Spleen (tissue), 11 donors: ENCODE results near the gene RASSF1. TPM values are rescaled to one million over a fixed set of nuclear protein-coding genes. Genes with fewer than 3 reads are reported as not detected.

Experiments
- DNase-seq: peaks from one replicate; pipeline ENCODE4 v3.0.0-alpha.2; 2020
- H3K27ac ChIP-seq, 8 donors: fragments of 200-600 bp; sonication (generic) in 7 of 8; 1 replicate in 4 of 8; 2 replicates in 4 of 8; pipeline versions ENCODE4 v1.5.0 to v1.8.0; 2016 to 2021; ENCODE audit warnings: inconsistent platforms in 4 of 8, mild to moderate bottlenecking in 4 of 8, moderate library complexity in 1 of 8
- H3K27me3 ChIP-seq, 7 donors: fragments of 200-600 bp; sonication (generic) in 6 of 7; replicated peaks in 1 of 7; 1 replicate in 4 of 7; 2 replicates in 3 of 7; pipeline versions ENCODE4 v1.5.0 to v1.8.0; 2016 to 2021; ENCODE audit warnings: inconsistent platforms in 3 of 7, mild to moderate bottlenecking in 1 of 7
- H3K36me3 ChIP-seq, 6 donors: fragments of 200-600 bp; sonication (generic) in 5 of 6; 1 replicate in 4 of 6; 2 replicates in 2 of 6; pipeline versions ENCODE4 v1.5.0 to v1.8.0; 2016 to 2021; ENCODE audit warnings: inconsistent platforms in 2 of 6
- H3K4me1 ChIP-seq, 6 donors: fragments of 200-600 bp; sonication (generic) in 5 of 6; 1 replicate in 3 of 6; 2 replicates in 3 of 6; pipeline versions ENCODE4 v1.5.0 to v1.8.0; 2016 to 2021; ENCODE audit warnings: inconsistent platforms in 3 of 6
- H3K4me3 ChIP-seq, 8 donors: fragments of 200-600 bp; sonication (generic) in 7 of 8; 1 replicate in 4 of 8; 2 replicates in 4 of 8; pipeline versions ENCODE4 v1.5.0 to v1.8.0; 2016 to 2021; ENCODE audit warnings: inconsistent platforms in 4 of 8, mild to moderate bottlenecking in 4 of 8, moderate library complexity in 2 of 8
- H3K9me3 ChIP-seq, 8 donors: fragments of 200-600 bp; sonication (generic) in 7 of 8; 1 replicate in 4 of 8; 2 replicates in 4 of 8; pipeline versions ENCODE4 v1.5.0 to v1.8.0; 2016 to 2021; ENCODE audit warnings: inconsistent platforms in 4 of 8
- POLR2A ChIP-seq, 3 donors: fragments of 450-650 bp; IDR thresholded peaks; one replicate each; pipeline ENCODE4 v1.5.1; 2017; ENCODE audit warnings: antibody characterized with exemption in 3 of 3, mild to moderate bottlenecking in 1 of 3
- POLR2AphosphoS5 ChIP-seq, 3 donors: sonication (generic); formaldehyde crosslinking; IDR thresholded peaks; one replicate each; pipeline ENCODE4 v1.5.1; 2017; ENCODE audit warnings: antibody characterized with exemption in 3 of 3
- WGBS, 5 donors: extraction: QIAGEN DNeasy Blood & Tissue Kit in 3 of 5; methylation state at CpG; one replicate each; pipeline versions ENCODE4 v1.1.5 to v1.1.7; 2013 to 2018; 5-methylcytosine and 5-hydroxymethylcytosine counted together
- intact Hi-C: fragments of 100-400 bp; cut with DNase I; formaldehyde crosslinking; loops from one replicate; pipeline ENCODE4 v1.15.0; 2023; ENCODE audit warnings: low total_unique reads
- polyA plus RNA-seq, 3 donors: library from polyadenylated mRNA; stranded (reverse); fragments of 200-250 nt; gene quantifications; one replicate each; pipeline ENCODE4 v1.2.1, GENCODE V29; 2013
- total RNA-seq, 7 donors: library from RNA; depleted of rRNA in 3 of 7; stranded (reverse); fragments of >200 nt in 3 of 7; fragmentation: NEBNext Ultra II Directional in 4 of 7; extraction: Animal tissue kit (Norgen Biotek cat#: 25700) in 4 of 7; gene quantifications; one replicate each; pipeline versions ENCODE4 v1.1.0 to v1.2.1, GENCODE V29; 2016 to 2021
- TF ChIP-seq, protein P1 (sequence below), 11 experiments: fragments of 200-600 bp in 7 of 11; fragments of 450-650 bp in 4 of 11; sonication (generic) in 4 of 11; IDR thresholded peaks in 8 of 11; conservative IDR thresholded peaks in 3 of 11; 1 replicate in 7 of 11; 2 replicates in 4 of 11; pipeline versions ENCODE4 v1.4.0 to v1.8.0; 2016 to 2021; ENCODE audit warnings: antibody characterized with exemption in 11 of 11, inconsistent platforms in 4 of 11, mild to moderate bottlenecking in 1 of 11
- donor health status: healthy with polysubstance abuse.
- donor health status: DM: no; HTN: no; CAD: no; lungs with moderate emphysema.
- donor health status: DM: no; HTN: no; CAD: no.
- donor health status: Bipolar disorder and iron deficiency.
- donor health status: healthy.
- donor health status: DM: no; HTN: no; CAD: no.
- donor health status: DM: yes; HTN: yes; CAD: no.

The RASSF1 gene
- total and polyA plus RNA-seq, 10 donors, result 48.3 to 113 (median 64.7) TPM

DNA sequence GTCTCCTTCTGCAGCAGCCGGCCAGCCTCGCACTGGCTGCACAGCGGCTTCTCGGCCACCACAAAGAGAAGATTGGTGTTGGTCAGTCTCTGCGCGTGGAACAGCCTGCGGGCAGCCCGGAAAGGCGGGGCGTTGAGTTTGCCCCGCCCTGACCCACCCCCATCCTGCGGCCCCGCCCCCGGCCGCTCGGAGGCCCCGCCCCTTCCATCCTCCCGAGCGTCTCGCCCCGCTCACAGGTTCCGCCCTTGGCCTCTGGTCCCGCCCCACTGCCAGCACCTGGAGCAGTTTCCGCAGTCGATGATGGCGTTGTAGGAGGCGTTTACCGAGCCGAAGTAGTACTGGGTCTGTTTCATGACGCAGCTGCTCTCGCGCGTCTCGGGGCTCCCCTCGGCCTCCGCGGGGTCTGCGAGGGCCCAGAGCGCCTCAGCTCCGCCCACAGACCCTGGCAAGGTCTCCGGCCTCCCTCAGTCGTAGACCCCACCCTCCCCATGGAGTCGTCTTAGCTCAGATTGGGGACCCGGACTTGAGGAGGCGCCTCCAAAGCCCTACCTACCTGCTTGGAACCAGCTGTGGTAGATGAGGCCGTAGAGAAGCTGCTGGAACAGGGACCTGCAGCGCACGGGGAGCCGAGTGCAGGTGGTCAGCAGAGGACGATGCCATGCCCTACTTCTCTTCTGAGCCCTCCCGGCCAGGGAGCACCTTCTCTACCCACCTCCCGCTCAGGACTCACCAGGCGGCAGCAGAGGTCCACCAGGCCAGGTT is 24.6 kb upstream of the RASSF1 start:
- peak; percentile 84 to 87 (median 84) for TF ChIP-seq POLR2AphosphoS5 (IDR thresholded peaks at IDR 0.05)
- TF ChIP-seq, protein P1, sequence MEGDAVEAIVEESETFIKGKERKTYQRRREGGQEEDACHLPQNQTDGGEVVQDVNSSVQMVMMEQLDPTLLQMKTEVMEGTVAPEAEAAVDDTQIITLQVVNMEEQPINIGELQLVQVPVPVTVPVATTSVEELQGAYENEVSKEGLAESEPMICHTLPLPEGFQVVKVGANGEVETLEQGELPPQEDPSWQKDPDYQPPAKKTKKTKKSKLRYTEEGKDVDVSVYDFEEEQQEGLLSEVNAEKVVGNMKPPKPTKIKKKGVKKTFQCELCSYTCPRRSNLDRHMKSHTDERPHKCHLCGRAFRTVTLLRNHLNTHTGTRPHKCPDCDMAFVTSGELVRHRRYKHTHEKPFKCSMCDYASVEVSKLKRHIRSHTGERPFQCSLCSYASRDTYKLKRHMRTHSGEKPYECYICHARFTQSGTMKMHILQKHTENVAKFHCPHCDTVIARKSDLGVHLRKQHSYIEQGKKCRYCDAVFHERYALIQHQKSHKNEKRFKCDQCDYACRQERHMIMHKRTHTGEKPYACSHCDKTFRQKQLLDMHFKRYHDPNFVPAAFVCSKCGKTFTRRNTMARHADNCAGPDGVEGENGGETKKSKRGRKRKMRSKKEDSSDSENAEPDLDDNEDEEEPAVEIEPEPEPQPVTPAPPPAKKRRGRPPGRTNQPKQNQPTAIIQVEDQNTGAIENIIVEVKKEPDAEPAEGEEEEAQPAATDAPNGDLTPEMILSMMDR (IDR thresholded peaks at IDR 0.05 in 8 of 11, conservative IDR thresholded peaks at IDR 0.05 in 3 of 11), result no peak
- peak in 1 of 3 donors; percentile 25 for TF ChIP-seq POLR2A (IDR thresholded peaks at IDR 0.05)
- 4 to 38% (median 8%) methylated on average over 12 to 53 of the region's 53 CpGs for whole genome bisulfite sequencing, 5 donors
- peak; percentile 98 for DNase-seq
- intact Hi-C loops, result no loop called here
- Histone ChIP-seq H3K36me3 (no peaks in the 10 kb centered on the region), H3K4me3 (peak overlapping the region; percentile 39 to 81 (median 58)), H3K9me3 (no peaks in the 10 kb centered on the region), H3K4me1 (peaks cover 0 to 39% (median 21%) of the 10 kb centered on the region in 6 donors), H3K27me3 (peaks cover 0 to 4% (median 0%) of the 10 kb centered on the region in 7 donors), H3K27ac (peak overlapping the region in 7 of 8 donors; percentile 37 to 87 (median 77))

DNA sequence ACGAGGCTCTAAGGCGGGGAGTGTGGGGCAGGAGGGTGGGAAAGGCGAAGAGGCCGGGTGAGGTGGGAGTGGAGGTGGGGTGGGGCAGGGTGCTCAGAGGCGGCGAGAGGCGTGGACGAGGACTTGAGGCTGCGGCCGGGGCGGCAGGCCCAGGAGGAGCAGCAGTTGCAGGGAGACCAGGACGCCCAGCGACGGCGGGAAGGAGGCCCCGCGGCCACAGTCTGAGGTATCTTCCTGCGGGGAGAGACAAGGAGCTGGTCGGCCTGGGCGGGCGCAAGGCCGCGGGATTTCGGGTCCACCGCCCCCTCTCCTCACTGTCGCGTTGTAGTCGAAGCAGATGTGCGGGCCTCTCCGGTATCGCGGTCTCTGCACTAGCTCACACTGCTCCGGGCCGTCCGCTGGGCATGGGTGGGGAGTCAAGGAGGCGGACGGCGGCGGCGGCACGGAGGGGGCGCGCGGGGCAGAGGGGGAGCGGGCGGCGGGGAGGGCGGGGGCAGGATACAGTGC is 24.0 kb upstream of the RASSF1 start:
- Histone ChIP-seq H3K9me3 (no peaks in the 10 kb centered on the region), H3K36me3 (no peaks in the 10 kb centered on the region), H3K27ac (peak overlapping the region in 6 of 8 donors; percentile 72 to 87 (median 79)), H3K27me3 (peaks cover 0 to under 1% (median 0%) of the 10 kb centered on the region in 7 donors), H3K4me3 (peak overlapping the region; percentile 39 to 81 (median 58)), H3K4me1 (peaks cover 0 to 44% (median 24%) of the 10 kb centered on the region in 6 donors)
- intact Hi-C loops, result no loop called here
- 13 to 43% (median 17%) methylated on average over 14 to 48 of the region's 48 CpGs for WGBS, 5 donors
- DNase-seq, result peak; percentile 90
- TF ChIP-seq, protein P1 (IDR thresholded peaks at IDR 0.05 in 8 of 11, conservative IDR thresholded peaks at IDR 0.05 in 3 of 11), result no peak
- TF ChIP-seq POLR2AphosphoS5 (IDR thresholded peaks at IDR 0.05), result no peak
- TF ChIP-seq POLR2A (IDR thresholded peaks at IDR 0.05), result no peak

DNA sequence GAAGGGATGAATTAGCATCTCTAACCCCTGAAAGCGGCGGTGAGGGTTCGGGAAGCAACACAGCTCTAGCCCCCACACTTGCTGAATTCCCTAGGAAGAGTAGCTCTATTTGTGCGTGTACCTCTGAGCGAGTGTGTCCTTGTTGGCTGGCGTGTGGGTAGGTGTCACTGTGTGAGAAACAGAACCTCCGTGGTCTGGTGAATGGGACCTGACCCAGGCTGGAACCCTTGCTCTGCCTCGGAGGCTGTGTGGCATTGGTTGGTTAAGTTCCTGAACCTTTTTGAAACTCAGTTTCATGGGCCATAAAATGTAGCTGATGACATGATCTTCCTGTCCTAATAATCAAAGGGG is 19.1 kb upstream of the RASSF1 start:
- H3K9me3 ChIP-seq, result no peaks in the 10 kb centered on the region
- H3K4me1 ChIP-seq, result peaks cover 29 to 60% (median 52%) of the 10 kb centered on the region in 6 donors
- intact Hi-C loops, result no loop called here
- peaks cover 0 to 39% (median 18%) of the 10 kb centered on the region in 6 donors for H3K36me3 ChIP-seq
- no peak for DNase-seq
- peak overlapping the region in 4 of 8 donors; percentile 90 to 93 (median 92) for H3K27ac ChIP-seq
- H3K27me3 ChIP-seq, result no peaks in the 10 kb centered on the region
- 20 to 37% (median 27%) methylated on average over 7 to 8 of the region's 8 CpGs for WGBS, 5 donors
- TF ChIP-seq, protein P1 (IDR thresholded peaks at IDR 0.05 in 8 of 11, conservative IDR thresholded peaks at IDR 0.05 in 3 of 11), result no peak
- TF ChIP-seq POLR2AphosphoS5 (IDR thresholded peaks at IDR 0.05) (no peak), POLR2A (IDR thresholded peaks at IDR 0.05) (no peak)
- peak overlapping the region in 5 of 8 donors; percentile 63 to 97 (median 83) for H3K4me3 ChIP-seq
